GM21717 (cell line): ENCODE data around the gene ZNF678.
"Not testable (repeated sequence)": the region's sequence is repeated elsewhere in the genome, so short reads cannot be mapped to it uniquely, and the experiment has no call there.

Experiments
- ATAC-seq: cut with Tn5 transposase; IDR thresholded peaks from one replicate; pipeline ENCODE4 v1.9.1; 2021; ENCODE audit warnings: mild to moderate bottlenecking, moderate library complexity; ENCODE audit not compliant: unreplicated experiment

The ZNF678 gene

DNA sequence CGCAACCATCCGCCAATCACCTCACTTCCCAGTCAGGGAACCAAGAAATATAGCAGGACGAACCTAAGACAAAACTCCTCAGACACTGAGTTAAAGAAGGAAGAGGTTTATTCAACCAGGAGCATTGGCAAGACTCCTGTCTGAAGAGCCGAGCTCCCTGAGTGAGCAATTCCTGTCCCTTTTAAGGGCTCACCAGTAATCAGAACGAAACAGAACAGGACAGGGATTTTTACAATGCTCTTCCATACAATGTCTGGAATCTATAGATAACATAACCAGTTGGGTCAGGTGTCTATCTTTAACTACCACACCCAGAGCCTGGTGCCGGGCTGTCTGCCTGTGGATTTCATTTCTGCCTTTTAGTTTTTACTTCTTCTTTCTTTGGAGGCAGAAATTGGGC is 32.9 kb downstream of the ZNF678 start:
- not testable (repeated sequence) for ATAC-seq

DNA sequence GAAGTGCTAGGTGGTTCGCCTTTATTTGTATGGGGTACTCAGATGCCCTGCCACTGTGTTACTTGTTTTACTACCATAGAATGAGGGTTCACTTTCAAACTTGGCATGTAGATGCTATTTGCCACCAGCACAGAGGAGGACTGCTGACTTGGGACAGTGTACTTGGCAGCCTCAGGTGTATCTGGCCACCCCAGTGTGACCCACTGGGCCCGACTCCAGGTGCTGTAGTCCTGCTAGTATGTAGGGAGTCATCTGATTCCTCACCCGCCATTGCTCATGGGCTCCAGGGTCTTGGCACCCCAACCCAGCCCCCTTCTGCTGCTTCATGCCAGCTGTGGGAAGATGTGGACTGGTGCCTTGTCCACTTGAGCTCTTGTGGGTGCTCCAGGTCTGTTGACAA is 40.0 kb downstream of the ZNF678 start:
- ATAC-seq, result no peak

DNA sequence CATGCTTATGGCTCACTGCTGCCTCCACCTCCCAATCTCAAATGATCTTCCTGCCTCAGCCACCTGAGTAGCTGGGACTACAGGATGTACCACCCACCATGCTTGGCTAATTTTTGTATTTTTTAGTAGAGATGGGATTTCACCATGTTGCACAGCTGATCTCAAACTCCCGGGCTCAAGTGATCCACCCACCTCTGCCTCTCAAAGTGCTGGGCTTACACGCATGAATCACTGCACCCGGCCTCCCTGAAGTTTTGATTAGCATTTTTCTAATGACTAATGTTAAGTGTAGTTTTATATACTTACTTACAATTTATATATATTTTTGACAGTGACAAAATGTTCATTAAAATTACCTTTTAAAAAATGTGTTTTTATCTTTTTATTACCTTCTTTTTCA is 41.1 kb downstream of the ZNF678 start:
- ATAC-seq, result no peak

DNA sequence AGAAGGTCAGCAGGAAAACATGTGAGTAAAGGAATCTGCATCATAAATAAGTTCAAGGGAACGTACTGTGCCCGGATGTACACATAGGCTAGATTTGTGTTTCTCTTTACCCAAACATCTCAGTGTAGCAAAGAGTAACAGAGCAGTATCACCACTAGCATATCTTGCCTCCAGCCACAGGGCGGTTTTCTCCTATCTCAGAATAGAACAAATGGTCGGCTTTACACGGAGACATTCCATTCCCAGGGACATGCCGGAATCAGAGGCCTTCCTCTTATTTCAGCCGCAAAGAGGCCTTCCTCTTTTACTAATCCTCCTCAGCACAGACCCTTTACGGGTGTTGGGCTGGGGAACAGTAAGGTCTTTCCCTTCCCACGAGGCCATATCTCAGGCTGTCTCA is 42.9 kb downstream of the ZNF678 start:
- ATAC-seq, result not testable (repeated sequence)

DNA sequence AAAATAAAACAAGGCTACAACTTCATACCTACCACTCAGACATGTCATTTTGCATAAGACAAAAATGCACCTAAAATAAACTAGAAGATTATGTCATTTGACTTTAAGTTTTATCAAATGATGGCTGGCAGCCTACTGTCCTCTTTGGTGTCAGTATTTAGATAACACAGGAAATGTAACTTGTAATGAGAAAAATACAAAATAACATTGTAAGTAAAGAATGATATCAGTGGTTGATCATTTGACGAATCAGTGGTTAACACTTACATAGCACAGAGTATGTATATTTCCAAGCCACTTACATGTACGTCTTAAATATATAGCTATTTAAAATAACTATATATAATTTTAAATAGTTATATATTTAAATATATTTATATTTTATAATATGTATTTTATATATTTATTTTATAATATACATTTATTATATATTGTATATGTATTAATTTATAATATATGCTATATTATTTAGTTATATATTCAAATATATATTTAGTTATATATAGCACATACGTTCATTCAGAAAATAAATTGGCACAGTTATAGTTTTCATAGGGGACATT is 44.1 kb downstream of the ZNF678 start:
- no peak for ATAC-seq

DNA sequence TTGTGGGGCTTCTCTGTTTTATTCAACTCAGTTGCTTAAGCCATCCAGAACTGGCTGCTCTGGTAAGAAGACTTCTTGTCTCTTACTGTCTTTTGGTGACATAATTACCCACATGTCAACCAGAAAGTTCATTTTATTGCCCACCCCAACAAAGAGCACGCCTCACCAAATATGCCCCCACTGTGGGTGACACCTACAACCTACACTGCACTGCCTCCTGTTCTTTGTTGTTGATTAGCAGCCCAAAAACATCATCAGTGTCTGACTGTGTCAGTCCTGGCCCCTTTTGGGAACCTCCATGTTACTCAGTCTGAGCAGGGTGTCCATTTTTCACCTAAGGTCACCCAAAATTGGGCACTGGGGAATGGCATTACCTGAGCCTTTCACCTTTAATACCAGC is 49.3 kb downstream of the ZNF678 start:
- ATAC-seq, result no peak

DNA sequence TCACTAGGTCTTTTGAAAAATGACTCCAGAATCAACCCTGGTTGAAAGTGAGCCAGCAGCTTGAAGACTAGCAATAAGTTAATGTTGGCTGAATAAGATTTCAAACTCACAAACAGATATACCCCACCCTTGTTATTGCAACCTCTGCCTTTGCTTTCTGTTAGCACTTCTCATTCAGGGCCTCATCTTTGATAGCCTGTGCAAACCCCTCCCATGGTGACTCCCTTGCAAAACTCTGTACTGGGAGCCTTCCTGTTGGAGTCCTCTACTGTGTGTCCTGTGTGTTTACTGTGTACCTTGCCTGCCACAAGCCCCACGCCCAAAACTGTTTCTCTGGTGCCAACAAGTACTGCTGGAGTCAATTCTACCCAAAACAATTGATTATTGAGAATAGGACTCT is 50.2 kb downstream of the ZNF678 start:
- ATAC-seq, result no peak

DNA sequence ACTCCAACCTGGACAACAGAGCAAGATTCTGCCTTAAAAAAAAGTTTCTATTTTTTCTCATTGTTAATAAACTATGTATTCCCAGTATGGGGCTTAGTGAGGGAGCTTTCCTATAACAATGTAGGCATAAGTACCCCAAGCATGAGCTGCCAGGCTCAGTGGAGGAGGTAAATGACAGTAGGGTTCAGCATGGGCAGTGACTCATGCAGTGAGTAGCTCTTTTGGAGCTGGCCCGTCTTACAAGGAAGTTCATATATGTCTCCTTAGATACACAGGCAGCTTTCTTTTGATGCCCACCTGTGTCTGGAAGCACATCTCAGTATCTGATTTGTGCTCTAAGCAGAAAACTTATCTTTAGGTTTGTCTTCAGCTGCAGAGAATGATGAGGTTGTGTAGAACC is 57.9 kb downstream of the ZNF678 start:
- ATAC-seq, result no peak

DNA sequence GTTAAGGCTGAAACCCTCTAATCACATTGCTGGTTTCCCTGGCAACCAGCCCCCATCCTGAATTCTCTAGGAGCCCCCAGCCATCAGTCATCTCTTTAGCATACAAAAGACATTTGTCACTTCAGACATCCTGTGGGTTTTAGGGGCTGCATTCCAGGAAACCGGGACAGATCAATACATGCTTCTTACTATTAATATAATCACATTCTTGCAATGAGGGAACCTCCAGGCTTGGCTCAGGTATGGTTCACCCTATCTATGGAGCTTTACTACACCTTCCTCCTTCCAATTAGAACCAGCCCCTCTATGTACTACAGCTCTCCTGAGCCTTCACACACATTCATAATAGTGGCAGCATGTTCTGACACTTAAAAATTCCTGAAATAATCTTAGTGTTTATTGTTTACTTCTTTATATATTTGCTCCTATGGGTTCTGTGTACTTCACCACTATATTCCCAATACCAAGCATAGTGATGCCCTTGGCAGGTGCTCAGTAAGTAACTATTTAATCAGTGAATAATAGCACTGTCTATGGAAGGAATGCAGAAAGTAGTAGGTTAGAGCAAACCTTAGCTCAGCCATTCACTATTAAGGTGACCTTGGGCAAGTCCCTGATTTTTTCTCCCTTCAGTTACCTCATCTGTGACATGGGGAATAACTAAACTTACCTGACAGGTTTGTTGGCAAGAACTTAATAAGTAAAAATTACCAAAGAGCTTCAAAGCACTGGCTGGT is 59.6 kb downstream of the ZNF678 start:
- ATAC-seq, result no peak

DNA sequence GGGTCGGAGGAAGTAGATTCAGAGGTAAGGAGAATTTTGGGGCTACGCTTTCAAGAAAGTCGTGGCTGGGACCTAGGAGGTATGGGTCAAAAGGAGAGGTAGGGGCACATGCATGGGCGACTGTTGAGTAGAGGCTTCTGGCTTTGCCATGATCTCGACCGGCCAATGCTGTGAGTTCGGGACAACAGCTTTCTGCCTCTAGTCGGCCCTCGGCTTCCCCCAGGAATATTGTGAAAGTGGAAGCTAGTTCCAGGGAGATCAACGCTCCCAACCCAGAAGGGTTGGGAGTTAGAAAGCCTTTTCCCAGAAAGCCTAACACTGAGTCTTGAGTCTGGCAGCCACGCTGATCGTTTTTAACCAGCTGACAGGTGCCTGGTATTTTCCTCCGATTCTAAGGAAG is 69.0 kb downstream of the ZNF678 start:
- ATAC-seq, result no peak

DNA sequence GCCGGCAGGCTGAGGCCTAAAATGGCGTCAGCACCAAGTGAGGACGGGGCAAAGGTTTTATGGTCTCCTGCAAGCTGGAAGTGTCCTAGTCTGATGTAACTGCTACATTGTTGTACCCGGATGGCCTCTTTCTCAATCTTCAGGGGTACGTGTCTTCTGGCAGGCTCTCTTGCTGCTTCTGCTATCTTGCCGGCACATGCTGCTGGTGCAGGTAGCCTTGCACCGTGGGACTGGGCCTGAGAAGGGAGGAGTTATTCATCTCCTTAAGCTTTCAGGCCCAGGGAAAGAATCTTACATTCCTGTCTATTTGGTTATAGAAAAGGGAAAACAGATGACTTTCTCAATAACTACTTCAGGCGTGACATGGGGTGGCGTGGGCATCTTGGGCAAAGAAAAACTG is 72.2 kb downstream of the ZNF678 start:
- no peak for ATAC-seq

DNA sequence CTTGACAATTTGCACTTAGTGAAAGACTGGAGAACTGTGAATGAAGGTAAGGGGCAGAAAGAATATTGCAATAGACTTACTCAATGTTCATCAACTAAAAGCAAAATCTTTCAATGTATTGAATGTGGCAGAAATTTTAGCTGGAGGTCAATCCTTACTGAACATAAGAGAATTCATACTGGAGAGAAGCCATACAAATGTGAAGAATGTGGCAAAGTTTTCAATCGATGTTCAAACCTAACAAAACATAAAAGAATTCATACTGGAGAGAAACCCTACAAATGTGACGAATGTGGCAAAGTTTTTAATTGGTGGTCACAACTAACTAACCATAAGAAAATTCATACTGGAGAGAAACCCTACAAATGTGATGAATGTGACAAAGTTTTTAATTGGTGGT is 91.1 kb downstream of the ZNF678 start:
- no peak for ATAC-seq

DNA sequence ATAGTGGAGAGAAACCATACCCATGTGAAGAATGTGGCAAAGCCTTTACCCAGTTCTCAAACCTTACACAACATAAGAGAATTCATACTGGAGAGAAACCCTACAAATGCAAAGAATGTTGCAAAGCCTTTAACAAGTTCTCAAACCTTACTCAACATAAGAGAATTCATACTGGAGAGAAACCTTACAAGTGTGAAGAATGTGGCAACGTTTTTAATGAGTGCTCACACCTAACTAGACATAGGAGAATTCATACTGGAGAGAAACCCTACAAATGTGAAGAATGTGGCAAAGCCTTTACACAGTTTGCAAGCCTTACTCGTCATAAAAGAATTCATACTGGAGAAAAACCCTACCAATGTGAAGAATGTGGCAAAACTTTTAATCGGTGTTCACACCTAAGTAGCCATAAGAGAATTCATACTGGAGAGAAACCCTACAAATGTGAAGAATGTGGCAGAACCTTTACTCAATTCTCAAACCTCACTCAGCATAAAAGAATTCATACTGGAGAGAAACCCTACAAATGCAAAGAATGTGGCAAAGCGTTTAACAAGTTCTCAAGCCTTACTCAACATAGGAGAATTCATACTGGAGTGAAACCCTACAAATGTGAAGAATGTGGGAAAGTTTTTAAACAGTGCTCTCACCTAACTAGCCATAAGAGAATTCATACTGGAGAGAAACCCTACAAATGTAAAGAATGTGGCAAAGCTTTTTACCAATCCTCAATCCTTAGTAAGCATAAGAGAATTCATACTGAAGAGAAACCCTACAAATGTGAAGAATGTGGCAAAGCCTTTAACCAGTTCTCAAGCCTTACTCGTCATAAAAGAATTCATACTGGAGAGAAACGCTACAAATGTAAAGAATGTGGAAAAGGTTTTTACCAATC is 91.7 kb downstream of the ZNF678 start:
- ATAC-seq, result no peak

DNA sequence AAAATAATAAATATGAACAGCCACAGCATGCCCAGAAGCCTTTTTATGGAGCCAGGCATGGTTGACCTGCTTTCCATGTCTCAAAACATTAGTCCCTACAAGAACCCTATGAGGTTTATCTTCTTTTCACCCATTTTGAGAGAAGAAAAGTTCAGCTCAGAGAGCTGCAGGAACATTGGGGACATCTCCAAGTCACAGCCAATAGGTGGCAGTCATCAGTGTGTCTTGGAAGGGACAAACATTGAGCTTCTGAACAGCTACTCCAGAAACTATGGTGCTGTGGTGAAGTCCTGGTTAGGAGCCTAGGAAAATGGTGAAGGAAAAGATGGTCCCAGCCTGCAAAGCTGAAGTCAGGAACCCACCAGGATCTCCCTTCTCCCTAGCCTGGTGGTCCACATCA is 98.1 kb downstream of the ZNF678 start:
- no peak for ATAC-seq

DNA sequence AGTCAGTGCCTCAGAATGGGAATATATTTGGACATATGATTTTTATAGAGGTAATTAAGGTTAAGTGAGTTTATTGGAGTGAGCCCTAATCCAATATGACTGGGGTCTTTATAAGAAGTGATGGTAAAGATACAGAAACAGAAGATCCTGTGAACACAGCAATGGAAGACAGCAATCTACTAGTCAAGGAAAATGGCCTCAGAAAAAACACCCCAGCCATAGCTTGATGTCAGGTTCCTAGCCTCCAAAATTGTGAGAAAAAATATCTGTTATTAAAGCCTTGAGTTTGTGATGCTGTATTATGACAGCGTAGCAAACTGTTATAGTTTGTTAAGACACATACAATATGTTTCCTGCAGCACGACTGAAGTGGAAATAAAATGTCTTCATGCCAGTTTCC is 99.6 kb downstream of the ZNF678 start:
- ATAC-seq, result no peak

DNA sequence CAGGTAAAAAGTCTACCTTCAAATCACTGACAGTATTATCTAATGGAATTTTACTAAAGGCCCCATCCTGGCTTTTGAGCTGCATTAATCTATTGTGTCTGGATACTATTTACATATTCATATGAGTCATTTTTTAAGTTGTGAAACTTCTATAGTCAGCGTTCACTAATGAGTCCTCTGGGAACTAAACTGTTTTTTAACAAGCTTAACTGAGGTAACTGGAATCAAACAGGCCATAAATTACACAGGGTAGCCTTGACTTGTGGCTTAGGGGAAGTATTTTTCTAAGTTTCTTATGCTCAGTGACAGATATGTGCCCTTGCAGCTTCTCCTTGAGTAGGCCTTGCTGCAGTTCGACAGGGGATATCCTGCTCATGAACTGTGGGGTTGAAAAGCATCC is 102.9 kb downstream of the ZNF678 start:
- ATAC-seq, result no peak

DNA sequence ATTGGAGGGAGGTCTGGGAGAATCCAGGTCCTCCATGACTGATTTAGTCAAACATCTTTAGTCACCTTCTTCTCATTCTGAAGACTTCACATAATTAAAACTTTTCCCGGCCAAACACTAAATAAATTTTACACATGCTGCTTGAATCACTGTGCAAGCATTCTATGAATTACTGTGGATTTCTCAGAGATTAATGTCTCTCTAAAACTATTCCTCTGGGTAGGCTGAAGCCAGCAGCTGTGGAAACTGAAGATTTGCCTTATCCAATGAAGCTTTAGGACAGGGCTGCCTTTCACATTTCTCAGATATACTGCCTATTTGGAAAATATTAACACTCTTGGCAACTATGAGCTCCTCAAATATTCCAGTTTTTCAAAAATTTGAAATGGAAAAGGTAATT is 110.1 kb downstream of the ZNF678 start:
- no peak for ATAC-seq

DNA sequence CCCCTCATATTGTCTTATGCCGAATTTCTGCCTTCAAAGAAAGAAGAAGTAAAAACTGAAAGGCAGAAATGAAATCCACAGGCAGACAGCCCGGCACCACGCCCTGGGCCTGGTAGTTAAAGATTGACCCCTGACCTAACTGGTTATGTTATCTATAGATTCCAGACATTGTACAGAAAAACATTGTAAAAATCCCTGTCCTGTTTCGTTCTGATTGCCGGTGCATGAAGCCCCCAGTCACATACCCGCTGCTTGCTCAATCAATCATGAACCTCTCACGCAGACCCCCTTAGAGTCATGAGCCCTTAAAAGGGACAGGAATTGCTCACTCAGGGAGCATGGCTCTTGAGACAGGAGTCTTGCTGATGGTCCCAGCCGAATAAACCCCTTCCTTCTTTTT is 122.5 kb downstream of the ZNF678 start:
- ATAC-seq, result no peak

DNA sequence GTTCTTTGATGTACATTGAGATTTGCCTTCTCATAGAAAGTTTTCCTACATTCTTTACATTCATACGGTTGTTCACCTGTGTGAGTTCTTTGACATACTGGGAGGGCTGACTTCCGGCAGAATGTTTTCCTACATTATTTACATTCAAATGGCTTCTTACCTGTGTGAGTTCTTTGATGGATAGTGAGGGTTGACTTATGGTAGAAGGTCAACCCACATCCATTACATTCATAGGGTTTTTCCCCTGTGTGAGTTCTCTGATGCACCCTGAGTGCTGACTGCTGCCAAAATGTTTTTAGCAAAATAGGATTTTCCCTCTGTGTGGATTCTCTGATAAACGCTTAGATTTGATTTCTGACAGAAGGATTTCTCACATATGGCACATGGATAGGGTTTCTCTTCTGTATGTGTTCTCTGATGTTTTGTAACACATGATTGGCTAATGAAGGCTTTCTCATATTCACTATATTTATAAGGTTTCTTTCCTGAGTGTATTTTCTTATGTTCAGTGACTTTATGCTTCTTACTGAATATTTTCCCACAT is 134.0 kb downstream of the ZNF678 start:
- no peak for ATAC-seq

DNA sequence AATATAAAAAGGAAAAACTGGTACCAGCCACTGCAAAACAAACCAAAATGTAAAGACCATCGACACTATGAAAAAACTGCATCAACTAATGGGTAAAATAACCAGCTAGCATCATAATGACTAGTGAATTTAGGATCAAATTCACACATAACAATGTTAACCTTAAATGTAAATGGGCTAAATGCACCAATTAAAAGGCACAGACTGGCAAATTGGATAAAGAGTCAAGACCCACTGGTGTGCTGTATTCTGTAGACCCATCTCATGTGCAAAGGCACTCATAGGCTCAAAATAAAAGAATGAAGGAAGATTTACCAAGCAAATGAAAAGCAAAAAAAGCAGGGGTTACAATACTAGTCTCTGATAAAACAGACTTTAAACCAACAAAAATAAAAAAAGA is 138.3 kb downstream of the ZNF678 start:
- ATAC-seq, result not testable (repeated sequence)

DNA sequence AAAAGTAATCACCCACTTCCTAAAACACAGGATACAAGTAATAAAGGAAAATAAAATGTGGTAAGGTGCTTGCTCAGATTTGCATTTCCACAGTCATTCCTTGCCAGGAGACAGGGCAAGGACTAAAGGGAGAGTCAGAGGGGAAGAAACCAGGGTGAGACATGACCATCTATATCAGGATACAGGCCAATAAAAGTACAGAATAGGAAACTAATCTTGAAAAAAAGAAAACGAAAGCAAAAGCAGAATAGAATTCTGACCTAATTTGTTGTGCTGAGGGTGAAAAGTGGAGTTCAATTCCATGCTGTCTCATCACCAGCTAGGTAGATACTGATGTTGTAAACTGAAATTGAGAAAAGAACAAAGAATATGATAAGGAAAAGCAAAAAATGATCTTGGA is 144.5 kb downstream of the ZNF678 start:
- no peak for ATAC-seq

DNA sequence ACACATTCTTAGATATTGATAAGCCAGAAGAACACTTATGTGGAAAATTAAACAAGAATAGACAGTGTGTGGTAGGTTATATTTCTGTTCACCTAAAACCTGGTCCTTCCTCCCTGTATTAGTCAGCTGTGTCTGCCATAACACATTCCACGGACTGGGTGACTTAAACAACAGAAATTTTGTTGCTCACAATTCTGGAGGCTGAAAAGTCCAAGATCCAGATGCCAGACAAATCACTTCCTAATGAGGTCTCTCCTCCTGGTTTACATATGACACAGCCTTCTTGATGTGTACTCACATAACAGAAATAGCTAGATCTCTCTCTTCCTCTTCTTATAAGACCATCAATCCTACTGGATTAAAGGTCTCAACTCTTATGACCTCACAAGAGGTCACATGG is 146.1 kb downstream of the ZNF678 start:
- ATAC-seq, result no peak
